KBM-7 (cell line): Measurements from ENCODE around the gene ABI3BP.

Experiments used
- DNase-seq: peaks from one replicate; pipeline ENCODE4 v3.0.0-alpha.2; 2015
- in situ Hi-C: fragments of 300-500 bp; cut with MboI; formaldehyde crosslinking; loops from 2 replicates; pipeline ENCODE4 v1.14.3; 2020; ENCODE audit warnings: low sequenced_read_pairs, low pct_unique_long_range_greater_than_20kb, mixed read lengths

Gene ABI3BP

DNA sequence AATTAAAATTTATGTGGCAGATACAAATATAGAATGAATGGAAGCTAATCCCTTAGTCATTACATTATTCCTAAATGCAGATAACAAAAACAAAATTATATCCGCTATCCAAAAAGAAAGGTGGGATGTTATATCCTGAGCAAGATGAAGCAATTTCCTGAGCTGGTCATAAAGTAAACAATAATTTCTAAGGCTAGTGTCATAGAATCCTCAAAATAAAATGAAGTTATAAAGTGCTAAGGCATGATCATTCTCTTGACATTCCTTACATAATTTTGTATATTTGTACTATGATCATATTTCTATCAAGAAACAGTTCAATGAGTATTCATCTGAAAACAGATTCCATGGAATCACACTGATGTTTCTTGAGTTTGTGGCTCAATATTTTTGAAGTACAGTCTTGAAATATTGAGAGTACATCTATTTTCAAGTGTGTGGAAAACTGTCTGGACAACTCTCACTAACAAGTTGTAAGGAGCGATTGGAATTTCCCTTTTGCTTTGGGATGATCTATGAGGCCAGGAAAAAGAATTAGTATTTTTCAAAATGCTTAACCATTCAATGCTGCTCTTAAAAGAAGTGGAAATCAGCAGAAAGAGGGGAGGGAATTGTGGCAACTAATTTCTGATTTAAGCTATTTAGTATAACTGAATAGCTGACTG is 92.4 kb downstream of the ABI3BP start:
- in situ Hi-C loops = no loop called here
- no peak for DNase-seq

GRCh38 chr3:100899440-100900091 is 93.7 kb downstream of the ABI3BP start:
- in situ Hi-C loops = no loop called here
- DNase-seq = peak; percentile 20

- in situ Hi-C loops = no loop called here
These were observed 94.5 kb downstream of the ABI3BP start for GRCh38 chr3:100898681-100899080.

DNA sequence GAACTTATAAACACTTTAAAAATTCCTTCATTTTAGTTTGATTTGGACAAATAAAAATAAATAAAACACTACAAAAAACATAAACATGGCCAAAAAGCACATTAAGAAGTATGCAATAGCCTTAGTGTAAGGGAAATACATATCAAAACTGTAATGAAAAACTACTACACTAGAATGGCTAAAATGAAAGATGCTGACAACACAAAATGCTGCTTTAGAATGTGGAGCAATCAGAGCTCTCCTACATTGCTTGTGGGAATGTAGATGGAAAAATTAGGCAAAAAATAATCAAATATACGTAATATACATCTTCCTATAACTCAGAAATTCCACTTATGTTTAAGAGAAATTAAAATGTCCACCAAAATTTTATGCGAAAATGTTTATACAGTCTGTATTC is 96.2 kb downstream of the ABI3BP start:
- in situ Hi-C loops = no loop called here
- DNase-seq = no peak

More at GRCh38 chr3:100898681-100899080, 94.5 kb downstream of the ABI3BP start:
- no peak for DNase-seq

GRCh38 chr3:100893590-100893989 is 99.6 kb downstream of the ABI3BP start:
- no peak for DNase-seq
- in situ Hi-C loops = no loop called here

DNA sequence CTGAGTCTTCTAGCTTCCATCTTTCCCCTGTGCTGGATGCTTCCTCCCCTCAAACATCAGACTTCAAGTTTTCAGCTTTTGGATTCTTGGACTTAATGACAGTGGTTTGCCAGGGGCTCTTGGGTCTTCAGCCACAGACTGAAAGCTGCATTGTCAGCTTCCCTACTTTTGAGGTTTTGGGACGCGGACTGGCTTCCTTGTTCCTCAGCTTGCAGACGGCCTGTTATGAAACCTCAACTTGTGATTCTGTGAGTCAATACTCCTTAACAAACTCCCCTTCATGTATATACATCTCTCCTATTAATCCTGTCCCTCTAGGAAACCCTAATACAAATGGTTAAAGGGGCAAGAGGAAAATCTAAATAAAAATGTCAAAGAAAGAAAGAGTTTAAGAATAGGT is 100.1 kb downstream of the ABI3BP start:
- DNase-seq = no peak
- in situ Hi-C loops = no loop called here

DNA sequence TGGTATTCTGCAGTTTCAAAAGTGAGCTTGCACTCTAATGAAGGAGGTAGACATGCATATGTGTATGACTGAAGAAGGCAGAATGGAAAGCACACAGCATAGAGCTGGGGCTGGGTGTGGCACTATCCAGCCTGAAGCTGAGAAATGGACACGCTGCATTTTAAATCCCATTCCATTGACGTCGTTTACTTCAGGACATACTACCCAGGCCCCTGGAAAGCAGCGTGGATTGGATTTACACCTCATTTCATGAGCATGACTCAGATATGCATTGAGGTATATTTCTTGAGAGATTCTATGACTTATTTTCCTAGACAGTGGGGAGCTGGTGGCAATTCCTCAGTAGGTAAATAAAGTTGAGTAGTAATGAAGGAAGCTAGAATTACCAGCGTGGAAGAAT is 101.4 kb downstream of the ABI3BP start:
- in situ Hi-C loops = no loop called here
- DNase-seq = no peak

GRCh38 chr3:100891033-100891432 is 102.2 kb downstream of the ABI3BP start:
- DNase-seq = no peak
- in situ Hi-C loops = no loop called here

DNA sequence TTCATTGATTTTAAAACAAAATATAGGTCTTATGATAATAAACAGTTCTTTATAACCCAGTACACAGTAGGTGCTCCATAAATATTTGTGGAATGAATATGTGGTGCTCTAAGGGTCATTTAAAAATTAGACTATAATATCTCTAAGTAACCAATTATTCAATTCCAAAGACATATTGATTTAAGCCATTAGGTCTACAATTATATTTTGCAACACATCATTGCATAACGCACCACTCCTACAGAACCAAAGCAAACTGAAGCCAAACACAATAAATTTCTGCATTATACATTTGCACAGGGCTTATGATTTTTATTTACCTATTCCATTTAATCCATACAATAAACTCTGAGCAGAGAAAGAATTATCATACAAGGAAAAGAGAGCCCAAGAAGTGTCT is 104.3 kb downstream of the ABI3BP start:
- in situ Hi-C loops = no loop called here
- no peak for DNase-seq

GRCh38 chr3:100882571-100882984 is 110.6 kb downstream of the ABI3BP start:
- no peak for DNase-seq
- in situ Hi-C loops = no loop called here

DNA sequence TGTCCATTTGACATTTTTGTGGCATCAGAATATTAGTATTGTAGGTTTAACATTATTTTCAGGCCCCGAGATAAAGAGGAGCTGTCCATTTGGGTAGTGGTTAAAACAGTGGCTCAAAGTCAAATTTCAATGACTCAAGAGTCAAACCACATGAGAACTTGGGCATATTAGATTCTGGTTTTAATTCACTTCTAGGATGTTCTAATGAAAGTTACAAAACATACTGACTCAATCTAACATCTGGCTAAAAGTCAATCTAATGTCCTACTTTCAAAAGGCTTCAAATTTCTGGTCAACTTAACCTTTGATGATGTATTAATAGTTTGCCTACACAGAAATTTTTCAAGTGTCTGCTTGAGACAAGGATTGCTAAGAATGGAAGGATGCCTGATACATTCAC is 112.4 kb downstream of the ABI3BP start:
- in situ Hi-C loops = no loop called here
- no peak for DNase-seq

DNA sequence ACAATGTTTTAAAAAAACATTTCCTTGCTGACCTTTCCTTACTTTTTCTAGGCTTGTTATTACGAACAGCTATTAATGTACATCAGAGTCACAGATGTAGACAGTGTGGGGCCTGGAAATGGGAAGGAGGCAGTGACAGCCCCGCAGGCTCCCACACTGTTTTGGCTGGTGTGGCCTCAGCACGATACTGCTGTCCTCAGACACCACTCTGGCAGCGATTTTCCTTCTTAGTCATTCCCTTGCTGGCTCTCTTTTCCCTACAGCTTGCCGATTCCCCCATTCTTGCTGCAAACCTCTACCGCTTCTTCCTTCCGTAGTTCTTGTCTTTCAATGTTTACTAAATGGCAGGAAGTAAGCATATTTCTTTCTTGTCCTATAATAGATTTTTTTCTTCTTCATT is 113.1 kb downstream of the ABI3BP start:
- no peak for DNase-seq

DNA sequence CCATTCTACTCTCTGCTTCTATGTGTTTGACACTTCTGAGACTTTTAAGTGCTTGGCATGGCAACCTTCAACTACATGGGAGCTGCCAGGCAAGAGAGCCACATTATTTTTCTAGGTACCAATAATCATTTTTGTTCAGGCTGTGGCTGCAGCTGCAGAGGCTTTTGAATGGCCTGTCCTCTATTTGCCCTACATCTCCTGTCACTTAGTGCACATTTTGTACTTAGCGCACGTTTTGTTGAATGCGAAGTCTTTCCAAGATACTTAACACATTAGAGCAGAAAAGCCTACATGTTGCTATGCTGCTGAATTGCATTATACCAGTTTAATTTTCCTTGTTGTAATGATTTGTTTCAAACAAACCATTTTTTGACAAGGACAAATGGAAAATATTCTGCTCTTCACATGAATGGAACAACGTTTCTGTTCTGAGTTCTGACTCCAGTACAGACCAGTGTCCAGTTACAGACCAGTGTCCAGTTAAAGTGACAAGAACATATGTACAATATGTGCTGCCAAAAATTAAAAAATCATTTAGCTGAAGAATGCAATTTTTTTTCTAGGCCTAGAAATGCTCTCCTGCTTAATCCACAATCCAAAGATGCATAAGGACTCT is 113.9 kb downstream of the ABI3BP start:
- no peak for DNase-seq
- in situ Hi-C loops = no loop called here

More for the DNA sequence above, 113.1 kb downstream of the ABI3BP start:
- in situ Hi-C loops = no loop called here

GRCh38 chr3:100877286-100877685 is 115.9 kb downstream of the ABI3BP start:
- in situ Hi-C loops = no loop called here
- DNase-seq = no peak

DNA sequence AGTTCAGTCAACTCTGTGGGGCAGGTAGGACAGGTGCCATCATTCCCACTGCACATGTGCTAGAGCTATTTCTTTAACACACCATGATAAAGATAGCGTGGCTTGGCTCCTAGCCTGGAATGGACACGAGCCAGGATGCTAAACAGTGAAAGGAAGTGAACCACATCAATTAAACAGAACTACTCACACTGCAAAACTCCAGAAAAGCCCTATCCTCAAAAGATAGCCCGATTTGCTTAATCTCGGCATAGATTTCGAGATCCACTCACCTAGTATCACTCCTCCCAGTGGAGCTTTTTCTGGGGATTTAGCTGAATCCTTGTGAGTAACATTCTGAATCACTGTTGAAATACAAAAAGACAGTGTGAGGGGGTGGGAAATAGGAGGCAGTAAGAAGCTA is 118.0 kb downstream of the ABI3BP start:
- in situ Hi-C loops = no loop called here
- DNase-seq = no peak

DNA sequence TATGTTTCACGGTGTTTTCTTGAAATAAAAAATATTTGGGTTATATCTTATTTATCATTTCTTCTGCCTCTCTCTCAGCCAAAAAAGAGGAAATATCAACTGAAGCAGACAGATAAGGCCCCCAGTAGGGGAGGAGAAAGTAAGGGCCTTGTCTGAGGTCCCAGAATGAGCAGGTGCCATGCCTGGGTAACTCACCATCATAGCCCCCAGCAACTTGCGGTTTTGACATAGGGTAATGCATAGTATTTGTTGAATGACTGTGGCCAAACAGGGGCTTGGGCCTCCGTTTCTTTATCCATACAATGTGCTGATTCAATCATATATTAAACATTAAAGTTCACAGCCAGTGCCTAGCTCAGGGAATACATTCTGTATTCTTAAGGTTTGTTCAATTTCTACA is 119.6 kb downstream of the ABI3BP start:
- in situ Hi-C loops = no loop called here

GRCh38 chr3:100871306-100871705 is 121.9 kb downstream of the ABI3BP start:
- no peak for DNase-seq
- in situ Hi-C loops = no loop called here

More for the DNA sequence above, 119.6 kb downstream of the ABI3BP start:
- DNase-seq = no peak

DNA sequence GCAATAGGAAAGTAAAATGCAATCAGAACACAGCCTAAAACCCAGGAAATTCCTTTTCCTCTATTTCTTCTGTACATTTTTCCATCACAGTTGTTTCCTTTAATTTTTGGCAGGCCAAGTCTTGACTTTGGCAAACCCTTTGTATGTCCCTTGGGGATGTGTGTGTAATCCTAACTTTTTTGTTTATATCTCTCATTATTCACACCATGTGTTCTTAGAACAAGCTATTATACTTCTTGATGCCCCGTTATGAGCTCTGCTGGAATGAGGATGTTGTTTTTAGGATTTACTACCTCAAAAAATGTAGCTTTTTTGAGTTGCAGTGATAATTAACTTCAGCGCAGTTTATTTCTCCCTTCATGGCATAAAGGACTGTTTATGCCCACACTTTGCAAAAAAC is 123.4 kb downstream of the ABI3BP start:
- no peak for DNase-seq
- in situ Hi-C loops = no loop called here

DNA sequence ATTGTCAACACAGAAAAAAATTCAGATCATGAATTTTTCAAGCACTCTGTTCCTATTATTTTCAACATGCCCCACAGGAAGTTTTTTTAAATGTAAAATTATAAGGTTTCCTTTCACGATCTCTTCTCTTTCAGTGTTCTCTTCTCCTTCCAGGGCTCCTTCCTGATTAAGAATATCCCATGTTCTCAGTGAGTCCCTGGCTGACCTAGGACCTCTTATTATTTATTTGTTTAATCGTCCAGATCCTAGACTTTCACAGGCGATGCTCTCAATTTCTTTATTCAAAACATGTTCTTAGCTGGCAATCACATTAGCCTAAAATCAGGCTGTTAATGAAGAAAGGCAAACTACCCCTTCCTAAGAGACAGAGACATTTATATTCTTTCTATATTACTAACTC is 124.3 kb downstream of the ABI3BP start:
- in situ Hi-C loops = no loop called here

GRCh38 chr3:100868096-100868495 is 125.1 kb downstream of the ABI3BP start:
- in situ Hi-C loops = no loop called here
- no peak for DNase-seq

More for the DNA sequence above, 124.3 kb downstream of the ABI3BP start:
- no peak for DNase-seq

DNA sequence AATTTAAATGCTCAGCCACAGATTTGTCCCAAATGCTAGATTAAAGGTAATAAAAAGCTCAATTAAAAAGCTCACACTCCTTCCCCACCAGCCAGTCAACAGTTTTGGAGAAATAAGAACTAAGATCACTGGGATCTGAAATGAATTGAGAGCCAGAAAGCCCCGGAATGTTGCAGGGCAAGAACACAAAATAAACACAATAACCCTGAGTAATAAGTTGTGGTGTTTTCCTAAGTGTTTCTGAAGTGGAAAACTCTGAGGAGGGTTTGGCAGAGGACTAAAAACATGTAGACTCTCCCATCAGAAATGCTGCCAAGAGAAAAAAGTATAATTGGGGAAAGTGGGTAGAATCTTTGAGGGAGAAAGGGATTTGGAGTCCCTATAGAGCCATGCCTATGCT is 127.8 kb downstream of the ABI3BP start:
- no peak for DNase-seq
- in situ Hi-C loops = no loop called here
